Nephron (organoid): Measurements from ENCODE around the gene NFATC2.
"Not testable (repeated sequence)": the region's sequence is repeated elsewhere in the genome, so short reads cannot be mapped to it uniquely, and the experiment has no call there.

Source experiments
- H3K27ac Mint-ChIP-seq, 3 experiments: 2 replicates each; pipeline ENCODE4 v1.8.0; 2020; ENCODE audit warnings: mixed read lengths in 3 of 3, mild to moderate bottlenecking in 2 of 3, moderate library complexity in 1 of 3
- H3K27me3 Mint-ChIP-seq: 2 replicates; pipeline ENCODE4 v1.8.0; 2021; ENCODE audit warnings: low read depth, mild to moderate bottlenecking, moderate library complexity, mixed read lengths
- H3K36me3 Mint-ChIP-seq: 2 replicates; pipeline ENCODE4 v1.8.0; 2020; ENCODE audit warnings: low read depth, mixed read lengths
- H3K4me1 Mint-ChIP-seq: 2 replicates; pipeline ENCODE4 v1.8.0; 2020; ENCODE audit warnings: mixed read lengths
- H3K4me3 Mint-ChIP-seq, 3 experiments: 2 replicates each; pipeline ENCODE4 v1.8.0; 2020; ENCODE audit warnings: mild to moderate bottlenecking in 3 of 3, mixed read lengths in 3 of 3, moderate library complexity in 2 of 3
- H3K9me3 Mint-ChIP-seq: 2 replicates; pipeline ENCODE4 v1.8.0; 2020; ENCODE audit warnings: mixed read lengths
- TF ChIP-seq, protein P1 (sequence below), 3 experiments: fragments of 200-600 bp; sonication (generic); IDR thresholded peaks; one replicate each; pipeline ENCODE4 v1.5.0; 2021; ENCODE audit warnings: antibody characterized with exemption in 3 of 3; ENCODE audit not compliant: unreplicated experiment in 3 of 3

The NFATC2 gene

GRCh38 chr20:51484141-51484815 is 58.2 kb downstream of the NFATC2 start:
- Mint-ChIP-seq H3K27me3 (peaks cover 18% of the 10 kb centered on the region), H3K27ac (no peak overlapping the region), H3K4me1 (peaks cover 27% of the 10 kb centered on the region), H3K4me3 (no peak overlapping the region), H3K9me3 (peaks cover 4% of the 10 kb centered on the region), H3K36me3 (no peaks in the 10 kb centered on the region)
- TF ChIP-seq, protein P1, sequence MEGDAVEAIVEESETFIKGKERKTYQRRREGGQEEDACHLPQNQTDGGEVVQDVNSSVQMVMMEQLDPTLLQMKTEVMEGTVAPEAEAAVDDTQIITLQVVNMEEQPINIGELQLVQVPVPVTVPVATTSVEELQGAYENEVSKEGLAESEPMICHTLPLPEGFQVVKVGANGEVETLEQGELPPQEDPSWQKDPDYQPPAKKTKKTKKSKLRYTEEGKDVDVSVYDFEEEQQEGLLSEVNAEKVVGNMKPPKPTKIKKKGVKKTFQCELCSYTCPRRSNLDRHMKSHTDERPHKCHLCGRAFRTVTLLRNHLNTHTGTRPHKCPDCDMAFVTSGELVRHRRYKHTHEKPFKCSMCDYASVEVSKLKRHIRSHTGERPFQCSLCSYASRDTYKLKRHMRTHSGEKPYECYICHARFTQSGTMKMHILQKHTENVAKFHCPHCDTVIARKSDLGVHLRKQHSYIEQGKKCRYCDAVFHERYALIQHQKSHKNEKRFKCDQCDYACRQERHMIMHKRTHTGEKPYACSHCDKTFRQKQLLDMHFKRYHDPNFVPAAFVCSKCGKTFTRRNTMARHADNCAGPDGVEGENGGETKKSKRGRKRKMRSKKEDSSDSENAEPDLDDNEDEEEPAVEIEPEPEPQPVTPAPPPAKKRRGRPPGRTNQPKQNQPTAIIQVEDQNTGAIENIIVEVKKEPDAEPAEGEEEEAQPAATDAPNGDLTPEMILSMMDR (IDR thresholded peaks at IDR 0.05; ENCODE audit: unreplicated experiment in 3 of 3), result no peak

DNA sequence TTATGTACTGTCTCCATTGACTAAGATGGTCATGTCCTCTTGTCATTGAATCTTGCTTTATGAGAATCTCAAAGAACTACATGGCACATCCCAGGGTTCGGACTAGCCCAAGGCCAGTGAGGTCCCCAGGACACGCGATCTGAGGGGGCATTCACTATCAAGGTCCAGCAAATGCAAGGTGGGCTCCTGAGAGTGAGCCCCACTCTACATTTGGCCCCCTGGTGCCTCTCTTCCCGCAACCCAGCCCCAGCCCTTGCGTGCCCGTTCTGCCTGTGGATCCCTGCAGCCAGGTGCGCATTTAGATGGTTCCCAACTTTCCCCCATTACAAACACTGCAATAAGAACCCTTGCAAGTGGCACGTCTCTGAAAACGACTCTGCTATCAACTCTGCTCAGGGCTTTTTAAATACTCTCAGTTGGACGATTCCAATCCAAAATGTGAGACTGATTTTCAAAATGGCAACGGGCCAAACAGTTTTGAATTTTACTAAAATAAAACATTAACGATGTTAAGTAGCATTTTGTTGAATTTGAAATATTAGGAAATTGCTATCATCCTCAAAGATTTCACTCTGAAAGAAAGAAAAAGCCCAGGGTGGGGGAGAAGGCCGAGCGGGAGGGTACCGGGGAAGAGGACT is 59.6 kb downstream of the NFATC2 start:
- Mint-ChIP-seq H3K4me3 (no peak overlapping the region), H3K4me1 (peaks cover 20% of the 10 kb centered on the region), H3K27ac (no peak overlapping the region), H3K36me3 (peaks cover 4% of the 10 kb centered on the region), H3K9me3 (peaks cover 9% of the 10 kb centered on the region), H3K27me3 (peaks cover 17% of the 10 kb centered on the region)
- TF ChIP-seq, protein P1 (IDR thresholded peaks at IDR 0.05; ENCODE audit: unreplicated experiment in 3 of 3), result no peak

DNA sequence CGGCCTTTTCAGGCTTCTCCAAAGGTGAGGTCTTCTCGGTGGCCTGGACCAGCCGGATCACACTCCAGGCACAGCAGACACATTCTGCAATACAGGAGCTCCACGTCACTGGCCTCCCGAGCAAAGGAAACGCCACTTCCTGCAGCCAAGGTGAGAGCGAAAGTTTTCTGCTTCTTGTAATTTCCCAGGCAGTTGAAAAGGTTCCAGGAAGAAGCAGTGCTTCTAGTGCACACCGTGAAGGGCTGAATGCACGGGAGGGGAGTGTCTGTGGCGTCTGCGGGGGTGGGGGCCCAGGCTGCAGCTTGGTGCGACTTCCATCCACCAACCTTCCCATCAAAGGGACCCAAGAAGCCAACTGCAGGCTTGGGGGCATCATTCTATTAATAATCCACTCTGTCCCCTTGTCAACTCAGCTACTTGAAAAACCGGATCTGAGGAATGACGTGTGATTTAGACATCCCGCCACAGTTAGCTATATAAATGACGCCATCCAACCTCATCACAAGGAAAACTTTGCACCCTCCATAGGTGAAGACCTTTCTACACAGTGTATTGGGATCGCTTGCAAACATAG is 61.1 kb downstream of the NFATC2 start:
- TF ChIP-seq, protein P1 (IDR thresholded peaks at IDR 0.05; ENCODE audit: unreplicated experiment in 3 of 3), result no peak
- Mint-ChIP-seq H3K9me3 (peaks cover 17% of the 10 kb centered on the region), H3K4me3 (no peak overlapping the region), H3K36me3 (peaks cover 10% of the 10 kb centered on the region), H3K4me1 (peaks cover 8% of the 10 kb centered on the region), H3K27ac (no peak overlapping the region), H3K27me3 (peaks cover 13% of the 10 kb centered on the region)

- H3K4me3 Mint-ChIP-seq, result no peak overlapping the region
- H3K27me3 Mint-ChIP-seq, result peaks cover 9% of the 10 kb centered on the region
- peaks cover 21% of the 10 kb centered on the region for H3K9me3 Mint-ChIP-seq
- H3K4me1 Mint-ChIP-seq, result peaks cover 7% of the 10 kb centered on the region
- H3K27ac Mint-ChIP-seq, result no peak overlapping the region
- TF ChIP-seq, protein P1 (IDR thresholded peaks at IDR 0.05; ENCODE audit: unreplicated experiment in 3 of 3), result no peak
- peaks cover 10% of the 10 kb centered on the region for H3K36me3 Mint-ChIP-seq
Measured at GRCh38 chr20:51480507-51481270, 61.8 kb downstream of the NFATC2 start.

GRCh38 chr20:51476106-51476505 is 66.4 kb downstream of the NFATC2 start:
- peaks cover 23% of the 10 kb centered on the region for H3K9me3 Mint-ChIP-seq
- H3K4me3 Mint-ChIP-seq, H3K27ac Mint-ChIP-seq, H3K27me3 Mint-ChIP-seq, H3K4me1 Mint-ChIP-seq, H3K36me3 Mint-ChIP-seq: not testable (repeated sequence)

- TF ChIP-seq, protein P1 (IDR thresholded peaks at IDR 0.05; ENCODE audit: unreplicated experiment in 3 of 3), result no peak
- peaks cover 24% of the 10 kb centered on the region for H3K4me1 Mint-ChIP-seq
- no peaks in the 10 kb centered on the region for H3K27me3 Mint-ChIP-seq
- peak overlapping the region in 1 of 3 experiments; percentile 50 for H3K27ac Mint-ChIP-seq
- peaks cover 18% of the 10 kb centered on the region for H3K9me3 Mint-ChIP-seq
- H3K36me3 Mint-ChIP-seq, result peaks cover 9% of the 10 kb centered on the region
- H3K4me3 Mint-ChIP-seq, result no peak overlapping the region
Measured at GRCh38 chr20:51473771-51474170, 68.7 kb downstream of the NFATC2 start.
